Skeletal muscle satellite cell (primary cell): ENCODE results near the gene TDRD12.
A peak's percentile ranks its signal among the peaks of the same experiment; 100 is the strongest.
"Not testable (repeated sequence)": the region's sequence is repeated elsewhere in the genome, so short reads cannot be mapped to it uniquely, and the experiment has no call there.

ENCODE experiments used
- H3K27me3 ChIP-seq: 2 replicates; pipeline ENCODE4 v1.7.0; 2013; ENCODE audit warnings: low read length; ENCODE audit not compliant: control insufficient read depth, insufficient read depth
- H3K36me3 ChIP-seq: 2 replicates; pipeline ENCODE4 v1.7.0; 2013; ENCODE audit warnings: mild to moderate bottlenecking, control low read depth, low read length; ENCODE audit not compliant: insufficient read depth
- H3K4me1 ChIP-seq: 2 replicates; pipeline ENCODE4 v1.7.0; 2013; ENCODE audit warnings: low read length; ENCODE audit not compliant: control insufficient read depth, insufficient read depth
- H3K4me2 ChIP-seq: 2 replicates; pipeline ENCODE4 v1.7.0; 2013; ENCODE audit warnings: mild to moderate bottlenecking, low read length
- H3K4me3 ChIP-seq: 2 replicates; pipeline ENCODE4 v1.7.0; 2013; ENCODE audit warnings: low read length
- H3K9ac ChIP-seq: 2 replicates; pipeline ENCODE4 v1.7.0; 2013; ENCODE audit warnings: mild to moderate bottlenecking, low read depth, low read length, moderate library complexity
- H3K9me3 ChIP-seq: replicated peaks from 2 replicates; pipeline ENCODE4 v1.7.0; 2013; ENCODE audit warnings: mild to moderate bottlenecking, control low read depth, low read length

TDRD12 gene

GRCh38 chr19:32694851-32695250 is 24.7 kb upstream of the TDRD12 start:
- Histone ChIP-seq H3K4me1 (peaks cover 27% of the 10 kb centered on the region), H3K36me3 (peaks cover 27% of the 10 kb centered on the region), H3K4me2 (peak overlapping the region; percentile 87)
- not testable (repeated sequence) for H3K4me3 ChIP-seq, H3K9me3 ChIP-seq, H3K9ac ChIP-seq, H3K27me3 ChIP-seq

- not testable (repeated sequence) for H3K4me3 ChIP-seq, H3K9ac ChIP-seq, H3K27me3 ChIP-seq, H3K9me3 ChIP-seq, H3K4me2 ChIP-seq
- Histone ChIP-seq H3K4me1 (peaks cover 23% of the 10 kb centered on the region), H3K36me3 (peaks cover 32% of the 10 kb centered on the region)
Measured at GRCh38 chr19:32695506-32695905, 24.1 kb upstream of the TDRD12 start.

GRCh38 chr19:32696771-32697170 is 22.8 kb upstream of the TDRD12 start:
- not testable (repeated sequence) for H3K4me2 ChIP-seq, H3K4me3 ChIP-seq, H3K9ac ChIP-seq, H3K27me3 ChIP-seq, H3K9me3 ChIP-seq
- Histone ChIP-seq H3K36me3 (peaks cover 36% of the 10 kb centered on the region), H3K4me1 (peaks cover 13% of the 10 kb centered on the region)

GRCh38 chr19:32700129-32700528 is 19.4 kb upstream of the TDRD12 start:
- H3K9me3 ChIP-seq, H3K4me3 ChIP-seq, H3K9ac ChIP-seq, H3K4me1 ChIP-seq, H3K4me2 ChIP-seq, H3K27me3 ChIP-seq: not testable (repeated sequence)
- peaks cover 43% of the 10 kb centered on the region for H3K36me3 ChIP-seq

GRCh38 chr19:32702010-32702409 is 17.6 kb upstream of the TDRD12 start:
- H3K27me3 ChIP-seq, result no peaks in the 10 kb centered on the region
- no peak overlapping the region for H3K9ac ChIP-seq
- no peaks in the 10 kb centered on the region for H3K4me1 ChIP-seq
- no peak overlapping the region for H3K4me2 ChIP-seq
- H3K4me3 ChIP-seq, result no peak overlapping the region
- H3K9me3 ChIP-seq, result no peaks in the 10 kb centered on the region
- peaks cover 40% of the 10 kb centered on the region for H3K36me3 ChIP-seq

- H3K36me3 ChIP-seq, result peaks cover 35% of the 10 kb centered on the region
- not testable (repeated sequence) for H3K27me3 ChIP-seq, H3K9ac ChIP-seq, H3K4me1 ChIP-seq, H3K4me2 ChIP-seq, H3K9me3 ChIP-seq, H3K4me3 ChIP-seq
Measured at GRCh38 chr19:32704006-32704405, 15.6 kb upstream of the TDRD12 start.

GRCh38 chr19:32708457-32708856 is 11.1 kb upstream of the TDRD12 start:
- Histone ChIP-seq H3K9ac (no peak overlapping the region), H3K4me3 (no peak overlapping the region), H3K36me3 (peaks cover 32% of the 10 kb centered on the region), H3K4me2 (no peak overlapping the region), H3K4me1 (no peaks in the 10 kb centered on the region), H3K27me3 (no peaks in the 10 kb centered on the region), H3K9me3 (no peaks in the 10 kb centered on the region)

- Histone ChIP-seq H3K27me3 (no peaks in the 10 kb centered on the region), H3K9me3 (no peaks in the 10 kb centered on the region), H3K4me1 (no peaks in the 10 kb centered on the region), H3K4me2 (no peak overlapping the region), H3K36me3 (peaks cover 34% of the 10 kb centered on the region), H3K9ac (no peak overlapping the region), H3K4me3 (no peak overlapping the region)
Measured at GRCh38 chr19:32709032-32709431, 10.5 kb upstream of the TDRD12 start.

GRCh38 chr19:32711747-32712146 is 7.8 kb upstream of the TDRD12 start:
- Histone ChIP-seq H3K4me1 (no peaks in the 10 kb centered on the region), H3K36me3 (peaks cover 19% of the 10 kb centered on the region), H3K4me3 (no peak overlapping the region), H3K9ac (no peak overlapping the region), H3K4me2 (no peak overlapping the region), H3K9me3 (no peaks in the 10 kb centered on the region), H3K27me3 (no peaks in the 10 kb centered on the region)

- H3K4me3 ChIP-seq, H3K4me2 ChIP-seq, H3K9ac ChIP-seq, H3K27me3 ChIP-seq, H3K9me3 ChIP-seq, H3K4me1 ChIP-seq: not testable (repeated sequence)
- peaks cover 16% of the 10 kb centered on the region for H3K36me3 ChIP-seq
Measured at GRCh38 chr19:32716203-32716602, 3.4 kb upstream of the TDRD12 start.

GRCh38 chr19:32717496-32717895 is 2.1 kb upstream of the TDRD12 start:
- Histone ChIP-seq H3K36me3 (peaks cover 12% of the 10 kb centered on the region), H3K4me1 (no peaks in the 10 kb centered on the region), H3K27me3 (no peaks in the 10 kb centered on the region), H3K9me3 (no peaks in the 10 kb centered on the region), H3K4me2 (no peak overlapping the region), H3K4me3 (no peak overlapping the region), H3K9ac (no peak overlapping the region)

GRCh38 chr19:32718286-32718685 is 1.3 kb upstream of the TDRD12 start:
- Histone ChIP-seq H3K4me1 (no peaks in the 10 kb centered on the region), H3K27me3 (no peaks in the 10 kb centered on the region), H3K36me3 (peaks cover 7% of the 10 kb centered on the region), H3K4me3 (no peak overlapping the region), H3K9me3 (no peaks in the 10 kb centered on the region), H3K4me2 (no peak overlapping the region), H3K9ac (no peak overlapping the region)
